Stimulated activated CD4-positive, alpha-beta T cell treated with anti-CD3 and anti-CD28 coated beads, Interleukin-2, amount 100 ng/mL, for 24 hours (primary cell): ENCODE measurements around the gene SULT2A1.
"Not testable (repeated sequence)": the region's sequence is repeated elsewhere in the genome, so short reads cannot be mapped to it uniquely, and the experiment has no call there.

Experiments used
- DNase-seq, 2 donors: peaks; one replicate each; pipeline ENCODE4 v3.0.0-alpha.2; 2020

Gene SULT2A1

GRCh38 chr19:47859838-47860237 lies 26.3 kb downstream of the SULT2A1 start:
- DNase-seq = not testable (repeated sequence)

- not testable (repeated sequence) for DNase-seq
These were observed 27.3 kb downstream of the SULT2A1 start, which contains the start of gene TPRX2 for GRCh38 chr19:47858646-47859285. TPRX2 (plus strand) TSS chr19:47859235; CDS start chr19:47859247, 12 bp downstream.

GRCh38 chr19:47858231-47858630 lies 27.9 kb downstream of the SULT2A1 start:
- DNase-seq = not testable (repeated sequence)

- DNase-seq = no peak
These were observed 31.7 kb downstream of the SULT2A1 start for GRCh38 chr19:47854459-47854858.

- no peak for DNase-seq
These were observed 33.1 kb downstream of the SULT2A1 start for GRCh38 chr19:47853003-47853402.

GRCh38 chr19:47848823-47849473 lies 37.2 kb downstream of the SULT2A1 start:
- DNase-seq = peak; percentile 42 to 63

- no peak for DNase-seq
These were observed 37.7 kb downstream of the SULT2A1 start for GRCh38 chr19:47848425-47848822.

GRCh38 chr19:47842941-47843340 lies 43.2 kb downstream of the SULT2A1 start:
- DNase-seq = no peak

GRCh38 chr19:47839913-47840312 lies 46.2 kb downstream of the SULT2A1 start:
- no peak for DNase-seq

GRCh38 chr19:47839411-47839810 lies 46.7 kb downstream of the SULT2A1 start:
- DNase-seq = no peak

- no peak for DNase-seq
These were observed 50.1 kb downstream of the SULT2A1 start for GRCh38 chr19:47836038-47836437.

GRCh38 chr19:47832723-47833122 lies 53.4 kb downstream of the SULT2A1 start:
- DNase-seq = no peak

GRCh38 chr19:47826800-47827199 lies 59.3 kb downstream of the SULT2A1 start:
- DNase-seq = no peak

- DNase-seq = no peak
These were observed 61.7 kb downstream of the SULT2A1 start for GRCh38 chr19:47824396-47824795.

GRCh38 chr19:47821460-47822020 lies 64.6 kb downstream of the SULT2A1 start, which contains the start of gene CRX:
CRX (plus strand) TSS chr19:47821937; CDS start chr19:47834444, 12,507 bp downstream.
- no peak for DNase-seq
